A549 (cell line): ENCODE measurements around the gene DOC2A. TPM values are rescaled to one million over a fixed set of nuclear protein-coding genes. Genes with fewer than 3 reads are reported as not detected.

ENCODE experiments used
- ATAC-seq, 2 experiments: fragments of 200-7000 bp in 1 of 2; fragments of >200 bp in 1 of 2; cut with Nextera tagmentation in 1 of 2; cut with Tn5 transposase in 1 of 2; 3 replicates each; pipeline versions ENCODE4 v1.8.0 to v1.9.1; 2018 to 2020; ENCODE audit warnings: mild to moderate bottlenecking in 1 of 2, moderate library complexity in 1 of 2
- CTCF ChIA-PET: fragments of 300-600 bp; sonication (Branson Sonifier 250); formaldehyde crosslinking; extraction: SDS; loops from one replicate; lab custom pipeline; 2021; ENCODE audit warnings: antibody characterized with exemption, inconsistent platforms; lab: Yijun Ruan, JAX
- POLR2A ChIA-PET: fragments of 350-600 bp; formaldehyde crosslinking; extraction: SDS; loops from one replicate; lab custom pipeline; 2021; ENCODE audit warnings: antibody characterized with exemption, inconsistent platforms; lab: Yijun Ruan, JAX
- DNase-seq, 2 experiments: peaks; one replicate each; pipeline versions ENCODE4 v3.0.0 to v3.0.0-alpha.2; 2011 to 2016; ENCODE audit warnings: low read depth in 1 of 2, low spot score in 1 of 2
- FAIRE-seq: peaks from 2 replicates; lab custom pipeline; 2011; peaks lifted over from hg19 to GRCh38; lab: Jason Lieb, UNC
- H3K27ac ChIP-seq, 2 experiments: fragments of >200 bp; sonication (Bioruptor Twin); formaldehyde crosslinking; 3 replicates each; pipeline ENCODE4 v1.5.1; 2016 to 2017
- H3K4me1 ChIP-seq: fragments of >200 bp; sonication (Bioruptor Twin); formaldehyde crosslinking; 3 replicates; pipeline ENCODE4 v1.6.1; 2016
- H3K4me2 ChIP-seq: fragments of >200 bp; sonication (Bioruptor Twin); formaldehyde crosslinking; 3 replicates; pipeline ENCODE4 v1.6.1; 2016
- H3K4me3 ChIP-seq: fragments of >200 bp; sonication (Bioruptor Twin); formaldehyde crosslinking; 3 replicates; pipeline ENCODE4 v1.5.1; 2016
- H3K9me3 ChIP-seq: fragments of >200 bp; sonication (Bioruptor Twin); formaldehyde crosslinking; 3 replicates; pipeline ENCODE4 v1.6.1; 2016
- CBX2 ChIP-seq: fragments of 200-600 bp; sonication (generic); IDR thresholded peaks from 2 replicates; pipeline ENCODE4 v1.6.1; 2016; ENCODE audit warnings: low read depth, mild to moderate bottlenecking, borderline replicate concordance
- CEBPB ChIP-seq, 2 experiments: fragments of >200 bp in 1 of 2; sonication (Bioruptor Twin) in 1 of 2; formaldehyde crosslinking in 1 of 2; IDR thresholded peaks; 2 replicates each; pipeline ENCODE4 v1.6.1; 2012 to 2016
- CHD4 ChIP-seq: fragments of 200-600 bp; sonication (generic); IDR thresholded peaks from 2 replicates; pipeline ENCODE4 v1.6.1; 2016; ENCODE audit warnings: antibody characterized with exemption, mild to moderate bottlenecking, borderline replicate concordance
- E2F6 ChIP-seq: IDR thresholded peaks from 2 replicates; pipeline ENCODE4 v1.6.1; 2012; ENCODE audit warnings: low read depth, borderline replicate concordance
- EHMT2 ChIP-seq: fragments of 200-600 bp; sonication (generic); IDR thresholded peaks from 2 replicates; pipeline ENCODE4 v1.6.1; 2016; ENCODE audit warnings: antibody characterized with exemption, low read depth, mild to moderate bottlenecking, moderate library complexity
- ESRRA ChIP-seq: fragments of 150-350 bp; IDR thresholded peaks from 2 replicates; pipeline ENCODE4 v1.6.1; 2014; ENCODE audit warnings: mild to moderate bottlenecking, low read length, borderline replicate concordance
- FOXS1 ChIP-seq: fragments of 250-450 bp; sonication (Bioruptor Pico); IDR thresholded peaks from 2 replicates; pipeline ENCODE4 v1.5.0; 2020; ENCODE audit warnings: mild to moderate bottlenecking, moderate library complexity
- HOXB5 ChIP-seq: fragments of 250-450 bp; sonication (Bioruptor Pico); IDR thresholded peaks from 2 replicates; pipeline ENCODE4 v1.5.0; 2020; ENCODE audit warnings: mild to moderate bottlenecking, moderate library complexity
- KDM1A ChIP-seq: fragments of 200-600 bp; sonication (generic); IDR thresholded peaks from 2 replicates; pipeline ENCODE4 v1.6.1; 2016; ENCODE audit warnings: low read depth, mild to moderate bottlenecking
- MYC ChIP-seq: IDR thresholded peaks from 2 replicates; pipeline ENCODE4 v1.6.1; 2012; ENCODE audit warnings: mild to moderate bottlenecking, inconsistent platforms, low read length, improper control_type of control experiment, borderline replicate concordance
- NFE2L2 ChIP-seq: fragments of 150-350 bp; conservative IDR thresholded peaks from 2 replicates; pipeline ENCODE4 v1.6.1; 2014; ENCODE audit warnings: low read length
- NR3C1 ChIP-seq: fragments of >200 bp; sonication (Bioruptor Twin); formaldehyde crosslinking; IDR thresholded peaks from 3 replicates; pipeline ENCODE4 v1.6.1; 2017
- RARB ChIP-seq: fragments of 250-450 bp; sonication (Bioruptor Pico); IDR thresholded peaks from 2 replicates; pipeline ENCODE4 v1.8.0; 2021; ENCODE audit warnings: mild to moderate bottlenecking, moderate library complexity
- SREBF2 ChIP-seq: fragments of 450-650 bp; IDR thresholded peaks from 2 replicates; pipeline ENCODE4 v1.6.1; 2014; ENCODE audit warnings: mild to moderate bottlenecking, moderate library complexity
- USF2 ChIP-seq: fragments of 450-650 bp; IDR thresholded peaks from 2 replicates; pipeline ENCODE4 v1.6.1; 2014; ENCODE audit warnings: antibody characterized with exemption
- ZSCAN20 ChIP-seq: fragments of 250-450 bp; sonication (Bioruptor Pico); IDR thresholded peaks from 2 replicates; pipeline ENCODE4 v1.8.0; 2022; ENCODE audit warnings: mild to moderate bottlenecking, moderate library complexity
- WGBS: methylation state at CpG from one replicate; pipeline ENCODE4 v1.1.6; 2017; ENCODE audit errors: missing lambda C conversion rate; 5-methylcytosine and 5-hydroxymethylcytosine counted together
- polyA plus RNA-seq, 4 experiments: library from polyadenylated mRNA; depleted of rRNA in 3 of 4; stranded (reverse); fragments of >200 nt; fragmentation: RNase III in 1 of 4; extraction: RNeasy Plus Mini Kit Qiagen cat#74134 plus additional on column Dnase treatment in 1 of 4; gene quantifications; 2 replicates in 3 of 4; 3 replicates in 1 of 4; pipeline ENCODE4 v1.2.3, GENCODE V29; 2011 to 2017

The DOC2A gene
- polyA plus RNA-seq, 2 of the 4 experiments (the other 2 are of a cell fraction): 2.5 to 5.5 TPM

GRCh38 chr16:29988346-29989075 is 22.3 kb downstream of the DOC2A start:
- WGBS: 93% methylated on average over 17 of the region's 17 CpGs
- POLR2A ChIA-PET: interaction anchor here (1.4 kb wide), 1 partner anchor 15 kb away, joined by 4 read pairs; the partner anchor contains the start of gene TAOK2

DNA sequence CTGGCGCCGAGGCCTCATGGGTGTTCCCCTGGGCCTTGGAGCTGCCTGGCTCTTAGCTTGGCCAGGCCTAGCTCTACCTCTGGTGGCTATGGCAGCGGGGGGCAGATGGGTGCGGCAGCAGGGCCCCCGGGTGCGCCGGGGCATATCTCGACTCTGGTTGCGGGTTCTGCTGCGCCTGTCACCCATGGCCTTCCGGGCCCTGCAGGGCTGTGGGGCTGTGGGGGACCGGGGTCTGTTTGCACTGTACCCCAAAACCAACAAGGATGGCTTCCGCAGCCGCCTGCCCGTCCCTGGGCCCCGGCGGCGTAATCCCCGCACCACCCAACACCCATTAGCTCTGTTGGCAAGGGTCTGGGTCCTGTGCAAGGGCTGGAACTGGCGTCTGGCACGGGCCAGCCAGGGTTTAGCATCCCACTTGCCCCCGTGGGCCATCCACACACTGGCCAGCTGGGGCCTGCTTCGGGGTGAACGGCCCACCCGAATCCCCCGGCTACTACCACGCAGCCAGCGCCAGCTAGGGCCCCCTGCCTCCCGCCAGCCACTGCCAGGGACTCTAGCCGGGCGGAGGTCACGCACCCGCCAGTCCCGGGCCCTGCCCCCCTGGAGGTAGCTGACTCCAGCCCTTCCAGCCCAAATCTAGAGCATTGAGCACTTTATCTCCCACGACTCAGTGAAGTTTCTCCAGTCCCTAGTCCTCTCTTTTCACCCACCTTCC is 23.3 kb downstream of the DOC2A start:
- FAIRE-seq: no peak
- CTCF ChIA-PET: interaction anchor here (0.9 to 5.3 kb wide), 2 partner anchors 18 to 76 kb away, joined by 4 to 22 read pairs; no protein-coding TSS in a partner anchor
- POLR2A ChIA-PET: interaction anchor here (1.4 kb wide), 1 partner anchor 14 kb away, joined by 4 read pairs; the partner anchor contains the start of gene TAOK2
- 92% methylated on average over 21 of the region's 35 CpGs for WGBS
- Histone ChIP-seq H3K9me3 (no peaks in the 10 kb centered on the region), H3K4me3 (no peak overlapping the region), H3K4me2 (no peak overlapping the region), H3K4me1 (no peaks in the 10 kb centered on the region), H3K27ac (no peak overlapping the region)
- TF ChIP-seq USF2 (no peak), NFE2L2 (no peak), EHMT2 (no peak), CBX2 (no peak), HOXB5 (CRISPR knock-in tag) (no peak), CEBPB (IDR thresholded peaks at IDR 0.05) (no peak), MYC (no peak), ESRRA (no peak), SREBF2 (no peak), E2F6 (no peak)
- no peak for ATAC-seq
- no peak for DNase-seq

More at GRCh38 chr16:29988346-29989075, 22.3 kb downstream of the DOC2A start:
- FAIRE-seq: no peak
- TF ChIP-seq ZSCAN20 (CRISPR knock-in tag) (no peak), FOXS1 (CRISPR knock-in tag) (no peak), ESRRA (no peak), NR3C1 (no peak), CHD4 (no peak), KDM1A (no peak)
- TF ChIP-seq, all 56 proteins: peak for 0
- DNase-seq (no peak), ATAC-seq (no peak)
- H3K27ac ChIP-seq: no peak overlapping the region
- no peak overlapping the region for H3K4me3 ChIP-seq
- no peaks in the 10 kb centered on the region for H3K9me3 ChIP-seq
- CTCF ChIA-PET: interaction anchor here (0.7 to 1.3 kb wide), 7 partner anchors 14 to 89 kb away, joined by 3 read pairs; partner anchors contain the start of gene TAOK2
- no peak overlapping the region for H3K4me2 ChIP-seq
- no peaks in the 10 kb centered on the region for H3K4me1 ChIP-seq

GRCh38 chr16:29986931-29987330 is 23.9 kb downstream of the DOC2A start:
- no peak overlapping the region for H3K4me2 ChIP-seq
- no peak overlapping the region for H3K4me3 ChIP-seq
- WGBS: 84% methylated on average over 4 of the region's 5 CpGs
- FAIRE-seq: no peak
- H3K4me1 ChIP-seq: no peaks in the 10 kb centered on the region
- no peak for TF ChIP-seq FOXS1 (CRISPR knock-in tag)
- TF ChIP-seq RARB (CRISPR knock-in tag): no peak
- TF ChIP-seq, all 56 proteins: peak for 0
- H3K27ac ChIP-seq: no peak overlapping the region
- ChIA-PET POLR2A (no interaction called here), CTCF (interaction anchor here (0.9 to 5.3 kb wide), 2 partner anchors 18 to 75 kb away, joined by 4 to 22 read pairs; no protein-coding TSS in a partner anchor)
- no peaks in the 10 kb centered on the region for H3K9me3 ChIP-seq
- ATAC-seq: no peak
- DNase-seq: no peak
